Hippocampal formation (tissue), 2 donors: ENCODE data around the gene RNF175.

Experiments used
- DNase-seq, 2 donors: peaks; one replicate each; lab custom pipeline; 2025; lab: John Stamatoyannopoulos, UW

RNF175 gene

DNA sequence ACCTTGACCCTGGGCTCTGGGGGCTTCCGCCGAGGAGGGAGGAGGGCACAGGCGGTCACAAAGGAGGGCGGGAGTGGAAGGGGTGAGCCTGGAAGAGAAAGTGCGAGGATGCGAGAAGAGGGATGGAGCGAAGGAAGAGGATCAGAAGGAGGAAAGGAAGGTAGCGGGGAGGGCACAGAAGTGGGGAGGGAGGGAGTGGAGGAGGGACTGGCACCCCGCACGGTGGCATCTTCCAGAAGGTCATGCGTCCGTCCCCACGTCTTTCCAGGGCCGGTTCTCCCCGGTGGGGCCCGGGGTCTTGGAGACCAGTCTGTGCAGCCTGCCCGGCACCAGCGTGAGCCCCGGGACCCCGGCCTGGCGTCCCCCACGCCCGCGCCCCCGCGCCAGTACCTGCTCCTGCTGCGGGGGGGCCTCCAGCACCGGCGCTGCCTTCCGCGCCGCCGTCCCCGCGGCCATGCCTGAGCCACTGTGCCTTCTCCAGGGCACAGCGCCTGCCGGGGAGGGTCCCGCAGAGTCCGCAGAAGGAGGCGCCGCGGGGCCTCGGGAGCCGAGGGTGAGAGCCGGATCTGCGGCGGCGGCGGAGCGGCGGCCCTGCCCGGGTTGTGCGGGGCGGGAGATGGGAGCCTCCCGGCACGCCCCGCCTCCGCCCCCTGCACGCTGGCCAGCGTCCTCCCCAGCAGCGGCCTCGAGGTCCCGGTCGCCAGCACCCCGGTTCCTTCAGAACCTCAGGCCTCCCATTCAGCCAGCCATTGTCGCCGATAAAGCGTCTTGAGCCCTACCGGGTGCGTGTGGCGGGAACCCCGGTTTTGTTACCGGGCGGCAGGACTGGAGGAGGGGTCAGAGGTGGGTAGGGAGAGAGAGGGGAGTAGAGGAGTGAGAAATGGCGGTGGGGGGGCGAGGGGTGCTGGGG, at the start of gene RNF175:
Gene RNF175, minus strand, starts transcription at position 618 of the 910 bp plus-strand sequence. Its CDS starts 162 bp downstream, at position 456.
- DNase-seq = no peak

DNA sequence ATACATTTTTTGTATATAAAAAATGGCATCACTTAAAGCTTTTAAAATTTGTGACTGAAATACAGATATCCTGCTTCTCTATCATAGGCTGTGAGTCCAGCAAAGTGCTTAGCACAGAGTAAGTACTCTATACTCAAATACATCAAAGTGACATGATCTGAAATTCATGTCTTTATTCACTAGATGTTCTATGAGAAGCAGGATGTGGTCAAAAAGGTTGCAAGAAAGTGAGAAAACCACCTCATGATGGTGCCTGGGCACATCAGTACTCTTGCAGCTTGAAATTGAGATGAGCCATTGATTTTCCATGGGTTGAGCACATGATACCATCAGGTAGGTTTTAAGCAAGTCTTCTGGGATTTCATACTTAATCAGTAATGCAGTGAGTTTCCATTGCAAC, 49.5 kb upstream of the RNF175 start:
- no peak for DNase-seq

DNA sequence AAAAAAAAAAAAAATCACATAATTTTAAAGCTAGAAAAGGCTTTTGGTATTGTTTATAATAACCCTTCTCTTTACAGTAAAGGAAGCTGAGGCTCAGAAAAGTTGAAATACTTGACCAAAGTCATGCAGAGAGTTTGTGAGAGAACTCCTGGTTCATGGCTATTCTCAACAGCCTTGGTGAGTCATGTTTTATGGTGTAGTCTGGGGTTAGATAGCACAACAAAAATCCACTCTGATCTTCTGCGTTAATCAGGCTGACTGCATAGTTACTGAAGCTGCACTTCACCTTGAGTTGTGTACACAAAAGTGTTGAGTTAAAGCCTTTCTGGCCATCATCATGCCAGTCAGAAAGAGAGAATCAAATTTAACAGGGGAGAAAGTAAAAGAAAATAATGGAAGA, 48.4 kb upstream of the RNF175 start:
- DNase-seq = no peak

DNA sequence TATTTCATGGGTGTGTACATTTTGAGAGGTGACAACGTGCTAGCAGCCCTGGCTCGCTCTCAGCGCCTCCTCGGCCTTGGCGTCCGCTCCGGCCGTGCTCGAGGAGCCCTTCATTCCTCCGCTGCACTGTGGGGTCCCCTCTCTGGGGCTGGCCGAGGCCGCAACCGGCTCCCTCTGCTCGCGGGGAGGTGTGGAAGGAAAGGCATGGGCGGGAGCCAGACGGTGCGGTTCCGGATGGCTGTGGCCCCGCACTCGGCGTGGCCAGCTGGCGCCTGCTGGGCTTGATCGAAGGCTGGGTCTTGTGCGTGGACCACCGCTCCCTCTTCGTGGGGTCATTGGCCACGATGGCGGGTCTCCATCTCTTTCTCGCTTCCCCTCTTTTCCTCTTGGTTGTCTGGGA, 46.2 kb upstream of the RNF175 start:
- no peak for DNase-seq

DNA sequence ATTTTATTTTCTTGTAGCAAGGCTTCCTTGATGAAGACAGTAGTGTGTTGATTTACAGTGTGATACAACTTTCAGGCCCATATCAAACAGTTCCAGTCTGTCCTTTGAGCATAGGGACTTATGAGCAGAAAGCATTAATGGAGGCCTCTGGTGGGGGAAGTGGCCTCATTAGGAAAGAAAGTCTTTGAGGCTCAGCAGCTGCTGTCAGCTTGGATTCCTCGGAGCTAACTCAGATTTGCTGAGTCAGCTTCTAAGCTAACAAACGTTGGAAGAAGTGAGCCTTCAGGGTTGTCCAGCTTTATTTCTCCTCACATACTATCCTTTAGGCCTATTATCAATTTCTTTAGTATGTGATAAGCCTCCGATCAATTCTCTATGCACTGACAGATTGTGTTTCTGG, 44.9 kb upstream of the RNF175 start:
- no peak for DNase-seq

DNA sequence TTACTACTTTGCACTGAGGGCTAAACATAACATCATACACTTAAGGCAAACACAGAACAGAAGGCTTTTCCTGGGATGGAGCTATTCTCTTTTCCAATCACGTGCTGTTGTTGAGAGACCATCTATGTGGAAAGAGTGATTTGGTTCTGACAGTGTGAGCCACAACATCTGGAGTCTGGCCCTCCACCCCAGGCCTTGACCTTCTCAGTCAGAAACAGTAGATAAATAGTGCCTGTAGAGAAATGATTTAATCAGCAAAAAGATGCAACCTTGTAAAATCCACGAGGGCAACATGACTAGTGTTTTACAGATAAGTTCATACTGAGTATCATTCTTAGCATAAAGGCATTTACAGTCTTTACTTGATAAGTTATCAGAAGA, 39.9 kb upstream of the RNF175 start:
- no peak for DNase-seq

DNA sequence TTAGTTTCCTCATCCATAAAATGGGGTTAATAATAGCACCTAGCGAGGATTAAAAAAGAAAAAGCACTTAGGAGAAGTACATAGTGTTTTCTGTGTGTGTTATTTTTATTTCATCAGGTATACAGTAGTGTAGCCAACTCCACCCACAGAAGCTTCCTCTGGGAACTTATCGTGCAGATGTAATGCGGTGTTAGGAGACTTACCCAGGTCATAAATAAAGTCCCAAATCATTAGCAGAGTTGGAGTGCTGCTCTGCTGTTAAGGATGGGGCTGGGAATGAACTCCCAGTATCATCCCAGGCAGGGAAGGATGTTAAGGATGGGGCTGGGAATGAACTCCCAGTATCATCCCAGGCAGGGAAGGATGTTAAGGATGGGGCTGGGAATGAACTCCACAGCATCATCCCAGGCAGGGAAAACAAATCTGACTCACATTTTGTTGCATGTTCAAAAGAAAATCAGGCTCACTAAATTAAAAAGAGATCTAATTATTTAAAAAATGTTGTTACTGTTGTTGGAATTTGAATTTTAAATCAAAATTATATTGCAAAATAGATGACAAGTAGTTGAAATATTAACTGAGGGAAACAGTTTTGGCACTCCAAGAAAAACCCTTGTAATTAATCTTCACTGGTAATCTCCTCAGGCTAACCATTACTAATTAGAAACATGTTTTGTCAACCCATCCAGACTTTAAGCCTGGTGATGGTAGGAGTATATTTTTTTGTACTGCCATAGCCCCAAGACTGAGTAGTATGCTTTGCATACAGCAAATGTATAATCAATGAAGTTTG, 39.3 kb upstream of the RNF175 start:
- no peak for DNase-seq

DNA sequence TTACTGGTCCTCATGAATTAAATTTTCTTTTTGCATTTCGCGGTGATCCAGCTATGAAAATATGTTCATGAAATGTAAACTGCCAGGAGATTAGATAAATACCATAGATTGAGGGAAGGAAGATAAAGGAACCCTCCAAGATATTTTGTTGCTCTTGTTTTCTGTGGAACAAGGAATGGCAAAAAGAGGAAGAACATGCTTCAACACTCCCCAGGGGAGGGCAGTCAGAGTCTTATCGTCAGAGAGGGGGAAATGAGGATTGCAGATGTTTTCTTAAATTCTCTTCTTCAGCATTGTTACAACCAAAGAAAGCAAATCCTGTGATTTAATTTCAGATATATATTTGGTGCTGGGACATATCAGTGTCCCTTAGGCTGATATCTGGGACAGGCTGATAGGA, 38.6 kb upstream of the RNF175 start:
- DNase-seq = no peak

DNA sequence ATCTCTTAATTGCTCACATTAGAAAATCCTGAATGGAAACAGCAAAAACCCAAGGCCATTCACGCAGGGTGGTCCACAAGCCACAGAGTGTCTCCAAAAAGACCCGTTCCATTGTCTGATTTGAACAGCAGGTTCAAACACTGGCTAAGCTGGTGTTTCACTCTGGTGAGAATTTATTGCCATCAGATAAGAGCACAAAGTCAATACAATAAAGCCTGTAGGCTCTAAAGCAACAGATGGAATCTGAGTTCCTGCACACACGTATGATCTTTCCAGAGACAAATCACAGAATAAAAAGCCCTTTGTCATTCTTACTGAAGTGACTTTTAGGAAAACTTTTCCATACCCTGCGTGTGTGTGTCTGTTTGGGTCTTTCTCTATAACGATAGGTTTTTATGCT, 34.2 kb upstream of the RNF175 start:
- no peak for DNase-seq

DNA sequence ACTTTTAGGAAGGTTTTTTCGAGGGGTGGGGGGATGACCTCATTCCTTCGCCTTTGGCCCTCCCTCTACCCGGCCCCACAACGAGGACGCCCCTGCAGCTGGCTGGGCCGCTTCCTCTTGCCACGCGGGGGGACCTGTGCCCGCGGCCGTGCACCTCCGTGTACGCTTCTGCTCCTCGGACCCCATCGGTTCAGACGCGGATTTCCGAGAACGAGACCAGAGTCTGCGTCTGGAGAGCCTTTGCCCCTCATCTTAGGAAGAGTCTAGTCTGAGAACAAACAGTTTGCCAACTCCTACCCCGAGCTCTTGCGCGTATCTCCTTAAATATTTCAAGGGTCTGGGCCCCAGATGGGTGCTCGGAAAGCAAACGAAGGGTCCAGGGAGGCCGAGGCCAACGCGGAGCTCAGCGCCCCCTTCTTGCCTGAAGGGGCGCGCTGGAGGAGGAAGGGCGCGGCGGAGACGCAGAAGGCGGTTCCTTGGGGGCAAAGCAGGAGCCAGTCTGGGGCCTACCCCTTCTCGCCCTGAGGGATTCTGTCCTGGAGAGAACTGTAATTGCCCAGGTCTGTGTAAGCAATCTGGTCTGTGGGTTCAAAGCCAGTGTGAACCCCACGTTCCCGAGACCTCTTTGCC, 32.9 kb upstream of the RNF175 start:
- DNase-seq = no peak

DNA sequence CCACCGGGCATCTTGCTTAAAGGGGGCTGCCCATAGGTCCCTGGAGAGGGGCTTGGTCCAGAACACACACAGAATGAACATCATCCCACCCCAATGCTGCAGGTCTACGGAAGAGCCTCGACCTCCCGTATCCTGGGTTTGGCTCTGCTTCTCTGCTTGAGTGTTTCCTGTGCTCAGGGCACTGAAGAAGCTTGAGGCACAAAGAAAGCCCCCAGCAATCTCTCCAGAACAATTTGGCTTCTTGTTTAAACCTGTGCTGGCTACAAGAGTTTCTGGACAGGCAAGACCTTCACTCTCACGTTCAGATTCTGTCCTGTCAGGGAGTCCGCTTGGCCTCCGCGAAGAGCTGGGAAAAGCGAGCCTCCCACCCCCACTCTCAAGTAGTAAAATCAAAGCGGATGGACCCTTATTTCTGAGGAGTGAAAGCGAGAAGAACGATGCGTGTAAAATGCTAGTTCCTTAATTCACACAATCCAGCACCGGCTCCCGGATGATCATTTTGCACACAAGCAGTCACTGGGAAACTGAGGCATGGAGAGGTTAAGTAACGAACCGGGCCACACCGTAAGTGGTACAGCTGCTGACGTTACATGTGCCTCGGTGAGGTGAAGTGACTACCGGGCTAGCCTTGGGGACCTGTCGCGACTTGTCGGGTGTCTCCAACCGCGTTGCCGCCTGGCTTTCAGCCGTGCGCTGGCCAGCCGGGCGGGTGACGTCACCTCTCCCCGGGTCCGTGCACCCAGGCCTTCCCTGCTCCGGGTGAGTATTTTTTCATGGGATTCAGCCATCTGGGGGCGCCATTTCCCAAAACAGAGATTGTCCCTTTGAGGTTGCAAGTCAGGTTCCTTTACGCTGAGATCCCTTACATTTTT, 32.2 kb upstream of the RNF175 start:
- peak; percentile 13 to 24 for DNase-seq

DNA sequence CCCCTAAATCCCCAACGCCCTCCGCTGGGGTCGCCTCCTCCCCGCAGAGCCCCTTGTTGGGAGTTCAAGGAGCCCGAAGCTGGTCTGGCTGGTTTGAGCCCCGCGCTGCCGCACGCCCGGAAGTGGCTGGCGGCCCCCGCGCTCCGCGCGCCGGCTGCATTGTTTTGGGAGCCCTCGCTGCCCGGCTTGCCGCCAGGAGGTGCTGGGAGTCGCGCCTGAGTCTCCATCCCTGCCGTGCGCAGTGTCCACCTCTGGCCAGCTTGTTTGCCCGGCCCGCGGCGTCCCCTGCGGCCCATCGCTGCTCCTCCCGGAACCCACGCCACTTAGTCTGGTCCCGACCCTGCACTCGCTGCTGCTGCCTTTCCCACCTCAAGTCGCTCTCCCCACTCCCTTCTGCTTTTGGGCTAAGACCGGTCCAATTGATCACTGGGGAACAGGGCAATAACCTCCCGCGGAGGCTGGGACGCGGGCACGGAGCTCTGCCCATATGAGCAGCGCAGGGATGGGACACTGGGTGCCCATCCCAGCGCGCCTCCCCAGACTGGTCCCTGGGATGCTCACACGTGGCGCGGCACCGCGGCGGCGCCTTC, 31.2 kb upstream of the RNF175 start:
- DNase-seq = no peak

DNA sequence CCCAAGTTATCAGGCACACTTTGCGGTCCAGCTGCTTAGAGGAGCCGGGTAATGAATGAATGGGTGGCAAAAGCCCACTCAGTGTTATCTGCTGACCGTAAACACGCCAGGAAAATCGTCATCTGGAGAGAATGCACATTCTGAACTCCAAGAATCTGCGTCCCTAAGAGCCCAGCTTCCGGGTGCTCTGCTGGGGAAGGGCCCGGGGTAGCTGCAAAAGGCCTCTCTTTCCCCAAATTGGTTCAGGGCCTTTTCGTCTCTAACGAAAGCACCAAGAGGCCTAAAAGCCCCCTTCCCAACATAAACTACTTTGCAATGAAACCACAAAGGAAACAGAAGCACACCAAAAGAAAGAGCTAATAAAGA, 30.7 kb upstream of the RNF175 start:
- no peak for DNase-seq

DNA sequence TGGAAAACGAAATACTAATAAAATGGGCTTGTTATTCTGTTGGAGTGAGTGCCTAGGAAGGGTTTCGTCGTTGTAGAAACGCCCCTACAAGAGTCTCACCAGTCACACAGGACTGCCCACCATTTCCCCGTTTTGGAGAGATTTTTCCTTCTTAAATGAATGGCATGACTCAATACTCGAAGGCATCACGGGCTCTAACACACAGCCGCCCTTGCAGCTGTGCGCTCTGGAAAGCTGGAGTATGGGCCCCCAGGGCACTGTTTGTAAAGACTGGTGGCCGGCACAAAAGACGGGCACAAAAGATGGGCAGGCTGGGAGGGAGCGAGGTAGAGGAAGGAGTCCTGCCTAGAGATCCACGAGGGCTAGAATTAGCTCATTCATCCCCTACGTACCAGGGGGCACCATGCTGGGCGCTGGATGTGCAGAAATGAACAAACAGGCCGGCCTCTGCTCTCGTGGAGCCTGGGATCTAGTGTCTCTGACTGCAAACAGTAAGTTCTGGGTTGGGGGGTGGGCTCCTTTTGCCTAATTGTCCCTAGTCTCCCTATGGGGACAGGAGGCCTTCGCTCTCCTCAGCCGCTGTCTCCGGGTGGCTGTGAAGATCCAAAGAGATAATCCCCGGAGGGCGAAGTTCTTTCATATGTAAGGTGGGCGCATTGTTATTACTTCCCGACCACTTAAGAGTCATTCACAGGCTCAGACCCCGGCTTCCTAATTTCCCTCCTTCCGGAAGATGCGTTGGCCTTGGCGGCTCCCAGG, 30.1 kb upstream of the RNF175 start:
- no peak for DNase-seq

DNA sequence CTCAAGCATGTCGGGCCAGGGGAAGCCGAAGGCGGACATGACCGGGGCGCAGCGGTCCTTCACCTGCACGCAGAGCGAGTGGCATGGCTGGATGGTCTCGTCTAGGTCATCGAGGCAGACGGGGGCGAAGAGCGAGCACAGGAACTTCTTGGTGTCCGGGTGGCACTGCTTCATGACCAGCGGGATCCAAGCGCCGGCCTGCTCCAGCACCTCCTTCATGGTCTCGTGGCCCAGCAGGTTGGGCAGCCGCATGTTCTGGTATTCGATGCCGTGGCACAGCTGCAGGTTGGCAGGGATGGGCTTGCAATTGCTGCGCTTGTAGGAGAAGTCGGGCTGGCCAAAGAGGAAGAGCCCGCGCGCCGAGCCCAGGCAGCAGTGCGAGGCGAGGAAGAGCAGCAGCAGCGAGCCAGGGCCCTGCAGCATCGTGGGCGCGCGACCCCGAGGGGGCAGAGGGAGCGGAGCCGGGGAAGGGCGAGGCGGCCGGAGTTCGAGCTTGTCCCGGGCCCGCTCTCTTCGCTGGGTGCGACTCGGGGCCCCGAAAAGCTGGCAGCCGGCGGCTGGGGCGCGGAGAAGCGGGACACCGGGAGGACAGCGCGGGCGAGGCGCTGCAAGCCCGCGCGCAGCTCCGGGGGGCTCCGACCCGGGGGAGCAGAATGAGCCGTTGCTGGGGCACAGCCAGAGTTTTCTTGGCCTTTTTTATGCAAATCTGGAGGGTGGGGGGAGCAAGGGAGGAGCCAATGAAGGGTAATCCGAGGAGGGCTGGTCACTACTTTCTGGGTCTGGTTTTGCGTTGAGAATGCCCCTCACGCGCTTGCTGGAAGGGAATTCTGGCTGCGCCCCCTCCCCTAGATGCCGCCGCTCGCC, 28.8 kb upstream of the RNF175 start, which contains the start of gene SFRP2:
Gene SFRP2, minus strand, starts transcription at position 671 of the 864 bp plus-strand sequence. Its CDS starts 248 bp downstream, at position 423.
- no peak for DNase-seq

DNA sequence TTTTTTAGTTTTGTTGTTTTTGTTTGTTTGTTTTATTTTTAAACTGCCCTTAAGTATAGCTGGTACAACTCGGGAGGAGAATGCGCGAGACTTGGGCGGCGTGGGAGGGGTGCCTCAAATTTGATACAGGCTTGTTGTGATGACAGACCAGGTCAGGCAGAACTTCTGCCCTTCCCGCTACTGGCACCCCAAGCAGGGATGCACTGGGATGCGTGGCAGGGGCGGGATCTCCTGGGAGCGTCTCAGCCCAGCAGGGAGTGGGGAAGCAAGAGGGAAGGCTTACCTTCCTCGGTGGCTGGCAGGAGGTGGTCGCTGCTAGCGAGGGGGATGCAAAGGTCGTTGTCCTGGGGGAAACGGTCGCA, 28.2 kb upstream of the RNF175 start:
- DNase-seq = no peak

DNA sequence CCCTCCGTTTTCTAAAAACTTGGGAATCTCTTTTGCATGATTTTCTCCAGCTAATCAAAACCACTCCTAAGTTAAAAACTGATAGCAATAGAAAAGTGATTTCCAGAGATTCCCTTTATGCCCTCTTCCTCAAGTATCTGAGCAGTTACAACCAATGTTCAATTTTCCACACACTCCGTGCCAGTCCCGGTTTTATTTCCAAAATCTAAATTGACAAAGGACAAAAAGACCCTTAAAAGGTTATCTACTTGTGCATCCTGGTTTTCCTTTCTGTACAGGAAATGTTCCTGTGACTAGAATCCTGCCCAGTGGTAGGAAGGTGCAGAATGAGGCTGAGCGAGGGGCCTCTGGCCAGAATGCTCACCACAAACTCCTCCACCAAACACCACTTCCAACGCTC, 27.8 kb upstream of the RNF175 start:
- DNase-seq = no peak

DNA sequence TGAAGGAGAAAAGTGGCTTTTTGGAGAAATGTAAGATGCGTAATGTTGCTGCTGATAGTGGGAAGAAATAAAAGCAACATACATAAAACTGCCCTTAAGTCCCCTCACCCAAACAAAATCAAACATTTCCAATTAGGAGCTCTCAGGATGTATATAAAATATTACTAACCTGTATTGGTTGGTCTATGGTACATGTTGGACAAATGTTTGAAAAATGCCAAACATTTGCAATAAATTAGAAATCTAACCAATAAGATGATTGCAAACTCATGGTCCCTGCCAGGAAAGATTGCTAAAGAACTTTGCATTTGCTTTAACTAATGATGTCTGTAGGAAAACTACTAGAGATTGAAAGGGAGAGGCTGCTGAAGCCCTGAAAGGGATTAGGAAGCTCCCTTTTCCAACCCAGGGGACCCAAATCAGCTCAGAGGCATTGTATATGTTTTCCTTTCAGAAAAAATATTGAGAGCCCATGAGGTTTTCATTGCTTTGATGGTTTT, 27.3 kb upstream of the RNF175 start:
- DNase-seq = no peak
